Tibial nerve (tissue), 4 donors: ENCODE data around the gene CEP85.

ENCODE experiments used
- EP300 ChIP-seq, 2 donors: sonication (generic); formaldehyde crosslinking; IDR thresholded peaks; one replicate each; pipeline ENCODE4 v1.6.1; 2017; ENCODE audit warnings: antibody characterized with exemption in 2 of 2, mild to moderate bottlenecking in 1 of 2
- POLR2A ChIP-seq, 2 donors: fragments of 450-650 bp; IDR thresholded peaks; one replicate each; pipeline ENCODE4 v1.6.1; 2017; ENCODE audit warnings: antibody characterized with exemption in 2 of 2, mild to moderate bottlenecking in 2 of 2, moderate library complexity in 2 of 2
- TF ChIP-seq, protein P1 (sequence below), 5 experiments: fragments of 200-600 bp in 3 of 5; fragments of 450-650 bp in 2 of 5; sonication (generic) in 3 of 5; IDR thresholded peaks; one replicate each; pipeline ENCODE4 v1.5.1; 2016 to 2019; ENCODE audit warnings: antibody characterized with exemption in 5 of 5, mild to moderate bottlenecking in 3 of 5, moderate library complexity in 2 of 5

DNA sequence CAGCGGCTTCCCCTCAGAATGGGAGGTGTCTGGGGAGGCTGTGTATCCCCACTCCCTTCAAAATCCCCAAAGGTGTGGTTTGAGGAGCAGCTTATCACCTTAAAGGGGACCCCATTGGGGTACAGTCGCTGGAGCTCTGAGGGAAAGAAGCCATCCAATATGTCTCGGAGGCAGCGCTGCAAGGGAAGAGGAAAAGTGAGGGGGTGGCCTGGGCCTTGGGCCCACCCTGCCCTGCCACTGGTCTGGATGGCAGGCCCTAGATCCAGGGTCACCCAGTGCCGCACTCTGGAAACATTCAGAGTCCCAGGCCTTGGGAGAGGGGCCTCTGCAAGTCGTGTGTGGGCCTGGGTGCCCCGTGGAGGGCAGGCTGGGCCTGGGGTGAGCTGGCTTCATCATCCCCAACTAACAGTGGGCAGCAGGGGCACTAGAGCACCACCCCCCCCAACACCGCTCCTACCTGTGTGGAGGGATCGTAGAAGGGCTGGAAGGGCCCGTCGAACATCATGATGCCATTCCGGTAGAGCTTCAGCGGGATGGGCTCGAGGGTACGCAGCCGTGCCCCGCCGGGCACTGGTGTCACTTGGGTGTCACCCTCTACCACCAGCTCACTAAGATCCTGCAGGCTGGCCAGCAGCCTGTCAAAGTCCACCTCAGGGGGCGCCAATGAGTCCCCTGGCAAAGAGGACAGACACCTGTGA lies 51.5 kb downstream of the CEP85 start:
- TF ChIP-seq, protein P1, sequence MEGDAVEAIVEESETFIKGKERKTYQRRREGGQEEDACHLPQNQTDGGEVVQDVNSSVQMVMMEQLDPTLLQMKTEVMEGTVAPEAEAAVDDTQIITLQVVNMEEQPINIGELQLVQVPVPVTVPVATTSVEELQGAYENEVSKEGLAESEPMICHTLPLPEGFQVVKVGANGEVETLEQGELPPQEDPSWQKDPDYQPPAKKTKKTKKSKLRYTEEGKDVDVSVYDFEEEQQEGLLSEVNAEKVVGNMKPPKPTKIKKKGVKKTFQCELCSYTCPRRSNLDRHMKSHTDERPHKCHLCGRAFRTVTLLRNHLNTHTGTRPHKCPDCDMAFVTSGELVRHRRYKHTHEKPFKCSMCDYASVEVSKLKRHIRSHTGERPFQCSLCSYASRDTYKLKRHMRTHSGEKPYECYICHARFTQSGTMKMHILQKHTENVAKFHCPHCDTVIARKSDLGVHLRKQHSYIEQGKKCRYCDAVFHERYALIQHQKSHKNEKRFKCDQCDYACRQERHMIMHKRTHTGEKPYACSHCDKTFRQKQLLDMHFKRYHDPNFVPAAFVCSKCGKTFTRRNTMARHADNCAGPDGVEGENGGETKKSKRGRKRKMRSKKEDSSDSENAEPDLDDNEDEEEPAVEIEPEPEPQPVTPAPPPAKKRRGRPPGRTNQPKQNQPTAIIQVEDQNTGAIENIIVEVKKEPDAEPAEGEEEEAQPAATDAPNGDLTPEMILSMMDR (IDR thresholded peaks at IDR 0.05) = no peak
- TF ChIP-seq EP300 (IDR thresholded peaks at IDR 0.05) (no peak), POLR2A (IDR thresholded peaks at IDR 0.05) (no peak)
